NOMO-1 (cell line): ENCODE measurements around the gene RUNDC3A.

Experiments used
- DNase-seq, 2 experiments: peaks; one replicate each; lab custom pipeline; 2025; ENCODE audit not compliant: unreplicated experiment in 2 of 2; lab: John Stamatoyannopoulos, UW

RUNDC3A gene

DNA sequence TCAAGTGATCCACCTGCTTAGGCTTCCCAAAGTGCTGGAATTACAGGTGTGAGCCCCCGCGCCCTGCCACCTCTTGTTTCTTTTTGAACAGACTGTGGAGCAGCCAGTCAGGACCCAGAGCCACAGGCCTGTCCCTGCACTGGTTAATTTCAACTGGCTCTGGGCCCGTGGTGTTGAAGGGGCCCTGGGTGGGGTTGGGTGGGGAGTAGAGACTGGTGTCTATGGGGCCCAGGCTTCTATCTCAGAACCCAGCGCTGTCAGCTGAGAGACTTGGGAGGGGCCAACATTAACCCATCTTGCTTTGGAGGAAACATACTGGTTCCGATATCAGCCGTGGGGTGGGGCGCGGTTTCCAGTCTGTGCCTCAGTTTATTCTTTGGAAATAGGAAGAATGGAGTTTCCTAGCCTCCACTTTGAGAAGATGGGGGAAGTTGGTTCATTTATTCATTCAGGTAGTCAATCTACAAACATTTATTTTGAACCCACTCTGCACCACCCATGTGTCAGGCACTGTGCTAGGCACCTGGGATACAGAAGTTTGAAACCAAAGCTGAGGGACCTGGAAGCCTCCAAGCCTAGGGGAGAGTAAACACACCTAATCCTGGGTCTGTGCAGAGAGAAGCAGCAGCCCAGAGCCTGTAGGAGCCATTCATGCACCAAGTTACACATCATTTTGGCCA lies 24.9 kb upstream of the RUNDC3A start:
- DNase-seq, result no peak

DNA sequence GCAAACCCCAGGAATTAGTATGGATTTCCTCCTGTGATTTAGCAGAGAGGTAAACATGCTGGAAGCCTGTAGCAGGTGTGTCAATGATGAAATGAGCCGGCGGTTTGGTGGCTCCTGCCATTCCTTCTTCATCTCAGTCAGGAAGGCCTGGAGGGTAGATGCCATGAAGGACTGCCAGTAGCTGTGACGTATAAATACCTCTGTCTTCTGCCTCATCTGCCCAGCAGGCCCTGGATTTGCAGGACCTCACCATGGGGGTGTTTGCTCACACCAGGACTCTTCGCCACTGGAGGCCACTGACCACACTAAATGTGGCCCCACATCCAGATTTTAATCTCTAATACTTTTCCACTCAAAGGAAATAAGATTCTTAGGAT lies 24.4 kb upstream of the RUNDC3A start:
- DNase-seq, result no peak

DNA sequence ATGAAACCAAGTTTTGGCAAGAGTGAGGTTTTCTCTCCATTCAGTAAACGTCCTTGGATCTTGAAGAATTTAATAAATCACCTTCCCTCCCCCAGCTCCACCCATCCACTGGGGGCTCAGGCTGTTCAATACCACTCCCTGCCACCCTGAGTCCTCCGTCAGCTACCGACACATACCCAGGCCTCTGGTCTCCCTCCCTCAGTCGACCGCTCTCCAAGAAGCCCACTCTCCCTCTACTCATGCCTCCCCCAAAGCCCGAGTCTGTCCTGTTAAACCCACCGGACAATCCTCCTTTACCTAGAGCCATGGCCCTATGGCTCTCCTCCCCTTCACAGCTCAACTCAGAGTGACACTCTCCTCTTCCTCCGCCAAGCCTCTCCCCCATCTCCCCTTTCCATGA lies 20.8 kb upstream of the RUNDC3A start:
- no peak for DNase-seq

DNA sequence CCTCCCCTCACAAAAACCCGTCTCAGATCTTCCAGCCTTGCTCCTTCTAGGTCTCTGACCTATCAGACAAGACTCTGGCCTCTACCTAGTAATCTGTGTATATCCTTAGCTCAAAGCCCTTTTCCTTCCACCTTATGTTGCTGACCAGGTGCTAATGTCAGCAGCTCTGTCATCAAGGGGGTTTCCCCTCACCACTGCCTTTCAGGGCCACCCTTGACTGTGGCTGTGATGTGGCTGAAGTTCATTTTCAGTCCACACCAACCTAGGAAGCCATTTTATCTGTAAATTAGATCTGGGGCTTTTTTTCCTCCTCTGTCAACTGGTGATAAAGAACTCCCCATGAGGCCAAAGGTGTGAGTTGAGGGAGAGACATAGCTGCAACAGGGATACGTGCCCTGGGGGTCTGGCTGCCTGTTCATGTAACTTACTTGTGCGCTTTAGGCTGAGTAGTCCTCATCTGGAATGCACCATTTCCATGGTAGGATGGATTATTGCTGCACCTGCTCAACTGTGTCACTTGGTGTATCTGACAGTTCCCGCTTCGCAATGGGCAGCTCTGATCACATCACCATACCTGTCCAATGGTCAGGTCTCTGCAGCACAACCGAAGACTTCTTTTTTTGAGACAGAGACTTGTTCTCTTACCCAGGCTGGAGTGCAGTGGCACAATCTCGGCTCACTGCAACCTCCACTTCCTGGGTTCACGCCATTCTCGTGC lies 14.7 kb upstream of the RUNDC3A start:
- DNase-seq, result no peak

DNA sequence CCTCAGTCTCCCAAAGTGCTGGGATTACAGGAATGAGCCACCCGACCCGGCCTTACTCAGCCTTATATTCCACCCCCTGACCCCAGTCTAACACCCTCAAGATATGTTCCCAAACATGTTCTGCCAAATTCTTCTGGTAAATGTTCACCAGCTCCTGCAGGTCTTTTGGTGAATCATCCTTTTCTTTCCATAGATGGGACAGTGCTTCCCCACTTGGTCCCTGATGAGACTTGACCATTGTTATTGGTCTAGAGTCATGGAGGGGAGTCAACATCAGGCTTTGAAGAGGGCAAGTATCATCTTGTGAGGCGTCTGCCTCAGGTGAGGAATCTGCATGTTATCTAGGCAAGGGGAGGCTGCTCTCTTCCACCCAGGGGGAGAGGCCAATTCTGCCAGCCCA lies 10.4 kb upstream of the RUNDC3A start:
- DNase-seq, result no peak

DNA sequence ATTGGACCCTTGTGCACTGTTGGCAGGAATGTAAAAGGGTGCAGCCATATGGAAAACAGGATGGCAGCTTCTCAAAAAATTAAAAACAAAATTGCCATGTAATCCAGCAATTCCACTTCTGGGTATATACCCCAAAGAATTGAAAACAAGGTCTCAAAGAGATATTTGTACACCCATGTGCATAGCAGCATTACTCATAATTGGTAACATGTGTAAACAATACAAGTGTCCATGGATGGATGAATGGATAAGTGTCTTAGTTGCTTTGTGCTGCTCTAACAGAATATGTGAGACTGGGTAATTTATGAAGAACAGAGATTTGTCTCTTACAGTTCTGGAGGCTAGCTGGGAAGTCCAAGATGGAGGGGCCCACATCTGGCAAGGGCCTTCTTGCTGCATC lies 3.8 kb upstream of the RUNDC3A start:
- no peak for DNase-seq

DNA sequence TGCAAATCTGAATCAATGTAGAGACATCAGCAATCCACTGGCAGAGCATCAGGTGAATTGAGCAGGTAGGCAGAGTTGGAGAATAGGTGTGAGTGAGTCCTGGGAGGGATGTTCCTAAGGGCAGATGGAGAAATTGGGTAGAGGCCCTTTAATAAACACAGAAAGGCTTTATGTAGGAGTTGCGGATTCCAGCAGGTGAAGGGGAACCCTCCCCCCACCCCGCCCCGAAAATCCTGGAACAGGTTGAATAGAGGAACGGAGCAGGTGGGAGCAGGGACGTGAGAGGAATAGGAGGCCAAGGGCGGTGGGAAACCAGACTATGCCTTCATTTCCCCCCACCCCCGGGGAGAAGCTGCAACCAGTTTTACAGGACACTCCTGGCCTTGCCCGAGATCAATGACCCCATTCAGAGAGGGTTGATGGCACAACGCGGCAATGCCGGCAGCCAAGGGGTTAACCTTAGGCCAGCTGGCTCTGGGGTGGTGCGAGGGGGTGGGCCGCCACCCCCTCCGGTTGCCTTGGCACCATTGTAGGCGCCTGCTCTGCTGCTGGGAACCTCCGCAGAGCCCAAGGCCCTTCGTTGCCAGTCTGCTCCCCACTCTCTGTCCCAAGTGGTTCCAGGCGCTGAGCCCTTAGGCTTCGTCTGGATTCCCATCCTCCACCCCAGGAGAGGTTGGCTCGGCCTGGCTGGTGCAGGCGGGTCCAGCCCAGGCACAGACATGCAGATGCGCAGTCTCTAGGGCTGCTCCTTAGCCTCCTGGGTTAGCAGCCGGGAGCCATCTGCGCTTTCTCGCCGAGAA lies 814 bp upstream of the RUNDC3A start:
- DNase-seq, result no peak

DNA sequence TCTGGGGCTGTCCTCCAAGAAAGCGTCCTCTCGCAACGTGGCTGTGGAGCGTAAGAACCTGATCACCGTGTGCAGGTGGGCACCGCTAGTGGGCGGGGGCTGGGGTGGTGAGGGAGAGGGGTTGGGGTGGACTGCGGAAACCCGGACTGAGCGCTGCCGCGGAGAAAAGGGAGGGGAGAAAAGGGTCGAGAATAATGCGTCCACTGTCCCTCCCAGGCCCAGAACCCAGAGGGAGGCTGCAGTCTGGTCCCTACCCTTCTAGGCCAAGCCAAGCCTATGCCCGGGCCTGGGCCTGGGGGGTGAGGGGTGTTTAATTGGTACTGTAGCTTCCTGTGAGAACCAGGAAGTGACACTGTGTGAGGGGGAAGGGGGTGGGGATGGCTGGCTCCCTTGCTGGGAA lies 464 bp downstream of the RUNDC3A start:
- no peak for DNase-seq

DNA sequence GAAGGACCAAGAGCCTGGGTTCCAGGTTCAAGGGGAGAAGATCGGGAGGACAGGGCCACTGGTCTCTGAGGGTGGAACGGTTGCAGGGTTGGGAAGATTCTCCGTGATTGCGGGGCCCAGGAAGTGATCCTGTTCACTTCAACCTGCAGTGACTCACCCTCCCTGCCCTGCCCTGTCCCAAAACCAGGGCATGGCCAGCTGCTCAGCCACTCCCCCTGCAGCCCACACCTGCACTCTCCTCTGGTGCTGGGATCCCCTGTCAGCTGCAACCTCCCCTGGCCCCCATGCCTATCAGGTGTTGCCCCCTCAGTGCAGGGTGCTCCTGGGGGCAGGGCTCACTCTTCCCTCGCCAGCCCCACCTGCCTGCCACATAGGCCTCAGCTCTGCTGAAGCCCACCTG lies 1.1 kb downstream of the RUNDC3A start:
- no peak for DNase-seq

DNA sequence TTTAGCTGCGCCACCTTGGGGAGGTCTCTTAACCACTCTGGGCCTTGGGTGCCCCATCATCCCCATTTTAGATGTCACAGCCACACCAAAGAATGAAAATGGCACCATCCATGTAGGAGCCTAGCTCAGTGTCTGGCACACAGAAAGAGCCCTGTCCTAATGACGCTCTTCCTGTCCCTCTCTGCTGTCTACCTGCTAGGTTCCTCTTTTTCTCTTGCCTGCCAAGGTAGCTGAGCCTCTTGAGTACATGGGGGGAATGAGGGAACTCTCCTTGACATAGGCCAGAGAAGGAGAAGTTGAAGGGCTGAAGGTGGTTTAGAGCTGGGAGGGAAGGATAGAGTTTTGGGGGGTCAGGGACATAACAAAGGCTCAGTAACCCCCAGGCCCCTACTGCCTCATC lies 1.8 kb downstream of the RUNDC3A start:
- no peak for DNase-seq

DNA sequence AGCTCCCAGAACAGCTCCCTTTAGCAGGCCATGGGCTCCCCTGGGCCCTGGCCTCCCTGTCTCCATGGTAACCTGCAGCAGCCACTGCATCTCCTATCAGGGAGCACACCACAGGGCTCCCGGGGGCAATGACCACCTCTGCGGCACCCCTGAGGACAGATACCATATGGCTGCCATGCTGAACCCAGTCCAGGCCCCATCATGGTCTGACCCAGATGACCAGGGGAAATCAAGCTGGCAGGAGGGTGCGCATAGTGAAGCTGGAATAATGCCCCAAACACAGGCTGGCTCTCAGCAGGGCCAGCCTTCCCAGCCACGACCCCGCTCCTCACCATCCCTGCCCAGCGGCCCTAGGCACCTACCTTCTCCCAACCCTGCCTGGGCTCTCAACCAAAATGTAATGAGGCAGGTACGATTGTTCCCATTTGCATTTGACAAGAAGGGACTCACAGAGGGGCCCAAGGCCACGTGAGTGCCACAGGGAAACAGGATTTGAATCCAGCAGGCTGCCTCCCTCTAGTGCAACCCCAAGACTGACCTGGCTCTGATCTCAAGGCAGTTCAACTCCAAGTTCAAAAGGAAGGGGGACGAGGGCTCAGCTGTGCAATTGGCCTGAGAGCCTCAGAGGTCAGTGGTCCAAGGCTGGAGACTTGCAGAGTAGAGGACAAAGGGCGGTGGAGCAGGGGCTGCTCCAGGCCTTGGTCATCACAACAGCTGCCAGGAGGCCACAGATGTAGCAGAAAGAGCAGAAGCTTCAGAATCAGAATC lies 2.4 kb downstream of the RUNDC3A start:
- no peak for DNase-seq

DNA sequence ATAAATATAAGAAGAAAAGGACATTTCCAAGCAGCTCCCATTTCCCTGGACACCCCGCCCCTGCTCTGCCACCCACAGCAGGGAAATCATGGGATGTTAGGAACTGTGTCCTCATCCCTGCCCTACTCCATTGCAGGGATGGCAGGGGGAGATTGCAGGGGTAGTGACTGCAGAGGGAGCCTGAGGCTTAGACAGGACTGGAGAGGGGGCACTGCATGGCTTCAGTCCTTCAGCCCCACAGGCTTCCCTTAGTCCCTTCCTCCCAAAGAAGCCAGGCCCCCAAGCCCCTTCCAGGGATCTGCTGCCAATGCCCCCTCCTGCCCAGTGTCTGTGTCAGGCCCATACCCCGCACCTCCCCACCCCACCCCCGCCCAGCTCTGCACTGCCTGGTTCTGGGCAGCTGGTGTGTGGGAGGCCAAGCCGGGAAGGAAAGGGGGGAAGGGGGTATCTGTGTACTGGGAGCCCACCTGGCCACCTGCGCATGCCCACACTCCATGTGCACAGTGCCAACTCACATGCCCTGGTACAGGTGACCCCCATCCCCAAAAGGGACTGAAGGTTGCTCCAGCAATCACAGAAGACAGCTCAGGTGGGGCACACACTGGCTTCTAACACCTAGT lies 3.3 kb downstream of the RUNDC3A start:
- DNase-seq, result no peak

DNA sequence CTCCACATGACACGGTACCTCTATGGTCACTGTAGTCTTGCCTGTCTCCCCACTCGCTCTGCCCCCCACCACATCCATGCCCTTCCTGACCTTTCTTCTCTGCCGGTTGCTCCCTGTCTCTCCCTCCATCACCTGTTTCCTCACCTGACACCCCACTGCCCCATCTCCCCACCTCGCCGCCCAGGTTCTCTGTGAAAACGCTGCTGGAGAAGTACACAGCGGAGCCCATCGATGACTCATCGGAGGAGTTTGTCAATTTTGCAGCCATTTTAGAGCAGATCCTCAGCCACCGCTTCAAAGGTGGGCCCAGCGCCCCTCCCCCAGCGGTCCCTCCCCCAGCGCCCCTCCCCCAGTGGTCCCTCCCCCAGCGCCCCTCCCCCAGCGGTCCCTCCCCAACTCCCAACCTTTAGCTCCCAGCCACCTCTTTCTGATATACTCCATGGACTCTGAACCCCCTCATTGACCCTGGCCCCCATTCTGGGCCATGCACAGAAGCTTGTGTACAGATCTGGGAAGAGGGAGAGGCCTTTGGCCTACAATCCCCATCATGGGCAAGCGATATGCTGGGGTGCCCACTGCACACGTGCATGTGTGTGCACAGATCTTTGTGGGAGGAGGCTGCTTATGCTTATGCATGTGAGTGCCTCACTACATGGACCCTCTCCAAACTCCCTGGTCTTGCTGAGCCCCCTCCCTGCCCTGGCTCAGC lies 4.1 kb downstream of the RUNDC3A start:
- no peak for DNase-seq

DNA sequence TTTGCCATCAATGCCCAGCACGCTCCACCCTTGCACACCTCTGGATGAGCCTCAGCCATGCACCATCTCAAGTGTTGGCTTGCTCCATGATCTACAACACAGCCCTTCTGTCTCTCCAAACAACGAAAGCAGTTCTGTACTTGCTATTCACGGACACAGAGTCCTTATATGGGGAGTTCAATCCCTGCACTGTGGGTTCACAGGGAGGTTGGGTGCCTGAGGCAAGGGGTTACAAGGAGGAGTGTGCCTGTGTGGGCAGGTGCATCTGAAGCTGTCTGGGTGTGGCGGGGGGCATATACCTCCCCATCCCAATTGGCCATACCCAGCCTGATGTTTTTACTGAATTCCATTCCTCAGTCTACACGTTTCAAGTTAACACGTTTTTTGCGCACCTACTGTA lies 5.6 kb downstream of the RUNDC3A start:
- no peak for DNase-seq

DNA sequence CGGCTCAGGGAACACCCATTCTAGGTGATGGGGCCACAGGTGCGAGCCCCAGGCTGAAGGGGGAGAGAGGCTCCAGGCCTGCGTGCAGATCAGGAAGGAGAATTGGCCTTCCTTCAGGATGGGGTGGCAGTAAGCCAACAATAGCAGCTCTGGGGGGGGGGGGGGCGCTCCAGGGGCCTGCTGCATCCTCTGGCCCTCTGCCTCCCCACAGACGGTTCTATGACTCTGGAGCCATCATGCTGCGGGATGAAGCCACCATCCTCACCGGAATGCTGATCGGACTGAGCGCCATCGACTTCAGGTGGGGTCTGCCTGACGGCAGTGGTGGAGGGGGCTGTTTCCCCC lies 6.1 kb downstream of the RUNDC3A start:
- DNase-seq, result no peak

DNA sequence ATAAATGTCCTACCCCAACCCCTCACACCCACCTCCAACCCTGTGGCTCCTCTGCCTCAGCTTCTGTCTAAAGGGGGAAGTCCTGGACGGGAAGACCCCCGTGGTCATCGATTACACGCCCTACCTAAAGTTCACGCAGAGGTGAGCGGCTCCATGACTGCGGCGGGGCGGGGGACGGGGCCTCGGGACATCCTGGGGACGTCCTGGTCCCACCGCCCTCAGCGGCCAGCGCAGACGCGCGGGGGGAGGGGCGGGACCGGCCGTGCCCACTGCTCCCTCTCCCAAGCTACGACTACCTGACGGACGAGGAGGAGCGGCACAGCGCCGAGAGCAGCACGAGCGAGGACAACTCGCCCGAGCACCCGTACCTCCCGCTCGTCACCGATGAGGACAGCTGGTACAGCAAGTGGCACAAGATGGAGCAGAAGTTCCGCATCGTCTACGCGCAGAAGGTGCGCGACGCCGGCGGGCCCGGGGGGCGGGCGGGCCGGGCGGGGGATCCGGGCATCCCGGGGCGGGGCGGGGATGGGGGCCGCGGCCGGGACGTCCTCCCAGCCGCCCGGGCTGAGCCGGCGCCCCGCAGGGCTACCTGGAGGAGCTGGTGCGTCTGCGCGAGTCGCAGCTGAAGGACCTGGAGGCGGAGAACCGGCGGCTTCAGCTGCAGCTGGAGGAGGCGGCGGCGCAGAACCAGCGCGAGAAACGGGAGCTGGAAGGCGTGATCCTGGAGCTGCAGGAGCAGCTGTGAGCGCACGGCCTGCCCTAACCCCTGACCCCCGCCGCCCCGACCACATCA lies 6.7 kb downstream of the RUNDC3A start:
- DNase-seq, result no peak

DNA sequence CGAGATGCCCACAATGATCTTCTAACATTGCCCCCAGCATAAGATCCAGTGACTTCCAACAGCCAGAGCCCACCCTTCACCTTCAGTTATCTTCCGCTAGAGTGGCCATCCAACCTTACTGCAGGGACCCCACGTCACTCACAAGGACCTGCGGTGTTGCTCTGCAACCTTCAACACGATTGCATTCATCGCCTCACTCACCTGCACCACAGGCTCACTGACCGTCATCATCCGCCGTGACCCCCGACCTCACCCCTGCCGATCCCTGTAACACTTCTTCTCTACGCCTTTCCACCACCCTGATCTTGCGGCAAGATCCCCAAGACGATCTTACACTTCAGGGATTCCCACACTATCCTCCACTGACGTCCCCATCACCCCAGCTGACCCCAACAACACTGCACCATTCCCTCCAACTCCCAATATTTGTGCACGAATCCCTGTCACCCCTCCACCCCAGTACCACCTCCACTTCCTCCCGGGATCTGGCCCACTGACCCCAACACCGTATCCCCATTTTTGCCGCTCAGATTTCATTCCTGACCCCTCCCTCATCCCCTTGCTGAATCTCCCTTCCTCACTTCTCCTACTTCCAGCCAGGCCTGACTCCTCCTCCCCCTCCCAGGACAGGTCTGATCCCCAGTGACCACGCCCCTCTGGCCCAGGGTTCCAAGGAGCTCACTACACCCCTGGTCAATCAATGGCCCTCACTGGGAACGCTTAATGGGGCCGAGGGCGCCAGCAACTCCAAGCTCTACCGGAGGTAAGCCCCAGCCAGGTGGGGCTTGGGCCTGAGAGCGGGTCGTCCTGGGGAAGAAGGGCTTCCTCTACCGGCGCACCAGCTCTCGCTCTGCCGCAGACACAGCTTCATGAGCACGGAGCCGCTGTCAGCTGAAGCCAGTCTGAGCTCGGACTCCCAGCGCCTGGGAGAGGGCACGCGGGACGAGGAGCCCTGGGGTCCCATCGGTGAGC lies 7.6 kb downstream of the RUNDC3A start:
- no peak for DNase-seq

DNA sequence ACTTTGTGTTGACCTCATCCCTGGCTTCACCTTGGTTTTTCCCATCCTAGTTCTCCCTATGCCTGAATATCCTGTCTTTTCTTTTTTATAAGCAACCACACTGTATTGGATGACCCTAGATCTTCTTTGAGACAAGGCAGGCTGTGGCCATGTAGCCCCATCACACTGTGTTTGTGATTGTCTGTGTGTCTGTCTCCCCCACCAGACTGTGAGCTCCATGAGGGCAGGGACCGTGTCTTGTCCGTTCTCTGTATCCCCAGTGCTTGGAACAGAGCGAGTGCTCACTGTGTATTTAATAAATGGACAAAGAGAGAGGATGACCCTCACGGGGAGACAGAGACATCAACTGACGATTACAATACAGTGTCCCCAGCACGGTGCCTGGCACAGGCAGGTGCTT lies 9.1 kb downstream of the RUNDC3A start:
- DNase-seq, result no peak
